Measurements from ENCODE around the gene GABRB2.

DNA sequence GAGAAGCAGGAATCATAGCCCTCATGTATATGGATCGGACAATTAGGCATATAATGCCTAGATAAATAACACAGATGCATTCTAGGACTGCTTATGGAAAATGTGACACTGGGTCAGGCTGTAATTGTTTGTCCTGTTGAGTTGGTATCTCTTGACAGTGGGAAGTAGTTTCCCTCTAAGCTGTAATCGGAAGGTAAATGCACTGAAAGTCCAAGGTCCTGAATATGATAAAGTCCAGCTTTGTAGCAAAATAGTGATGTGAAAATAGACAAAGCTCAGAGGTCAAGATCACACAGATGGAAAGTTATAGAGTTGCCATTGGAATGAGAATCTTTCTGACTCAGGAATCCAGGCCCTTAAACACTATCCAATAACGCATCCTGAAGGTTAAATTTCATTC lies 214.2 kb downstream of the GABRB2 start:
- TF ChIP-seq, protein P1, sequence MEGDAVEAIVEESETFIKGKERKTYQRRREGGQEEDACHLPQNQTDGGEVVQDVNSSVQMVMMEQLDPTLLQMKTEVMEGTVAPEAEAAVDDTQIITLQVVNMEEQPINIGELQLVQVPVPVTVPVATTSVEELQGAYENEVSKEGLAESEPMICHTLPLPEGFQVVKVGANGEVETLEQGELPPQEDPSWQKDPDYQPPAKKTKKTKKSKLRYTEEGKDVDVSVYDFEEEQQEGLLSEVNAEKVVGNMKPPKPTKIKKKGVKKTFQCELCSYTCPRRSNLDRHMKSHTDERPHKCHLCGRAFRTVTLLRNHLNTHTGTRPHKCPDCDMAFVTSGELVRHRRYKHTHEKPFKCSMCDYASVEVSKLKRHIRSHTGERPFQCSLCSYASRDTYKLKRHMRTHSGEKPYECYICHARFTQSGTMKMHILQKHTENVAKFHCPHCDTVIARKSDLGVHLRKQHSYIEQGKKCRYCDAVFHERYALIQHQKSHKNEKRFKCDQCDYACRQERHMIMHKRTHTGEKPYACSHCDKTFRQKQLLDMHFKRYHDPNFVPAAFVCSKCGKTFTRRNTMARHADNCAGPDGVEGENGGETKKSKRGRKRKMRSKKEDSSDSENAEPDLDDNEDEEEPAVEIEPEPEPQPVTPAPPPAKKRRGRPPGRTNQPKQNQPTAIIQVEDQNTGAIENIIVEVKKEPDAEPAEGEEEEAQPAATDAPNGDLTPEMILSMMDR (IDR thresholded peaks at IDR 0.05; ENCODE audit: insufficient read depth, low read length): no peak
- TF ChIP-seq, protein P2, sequence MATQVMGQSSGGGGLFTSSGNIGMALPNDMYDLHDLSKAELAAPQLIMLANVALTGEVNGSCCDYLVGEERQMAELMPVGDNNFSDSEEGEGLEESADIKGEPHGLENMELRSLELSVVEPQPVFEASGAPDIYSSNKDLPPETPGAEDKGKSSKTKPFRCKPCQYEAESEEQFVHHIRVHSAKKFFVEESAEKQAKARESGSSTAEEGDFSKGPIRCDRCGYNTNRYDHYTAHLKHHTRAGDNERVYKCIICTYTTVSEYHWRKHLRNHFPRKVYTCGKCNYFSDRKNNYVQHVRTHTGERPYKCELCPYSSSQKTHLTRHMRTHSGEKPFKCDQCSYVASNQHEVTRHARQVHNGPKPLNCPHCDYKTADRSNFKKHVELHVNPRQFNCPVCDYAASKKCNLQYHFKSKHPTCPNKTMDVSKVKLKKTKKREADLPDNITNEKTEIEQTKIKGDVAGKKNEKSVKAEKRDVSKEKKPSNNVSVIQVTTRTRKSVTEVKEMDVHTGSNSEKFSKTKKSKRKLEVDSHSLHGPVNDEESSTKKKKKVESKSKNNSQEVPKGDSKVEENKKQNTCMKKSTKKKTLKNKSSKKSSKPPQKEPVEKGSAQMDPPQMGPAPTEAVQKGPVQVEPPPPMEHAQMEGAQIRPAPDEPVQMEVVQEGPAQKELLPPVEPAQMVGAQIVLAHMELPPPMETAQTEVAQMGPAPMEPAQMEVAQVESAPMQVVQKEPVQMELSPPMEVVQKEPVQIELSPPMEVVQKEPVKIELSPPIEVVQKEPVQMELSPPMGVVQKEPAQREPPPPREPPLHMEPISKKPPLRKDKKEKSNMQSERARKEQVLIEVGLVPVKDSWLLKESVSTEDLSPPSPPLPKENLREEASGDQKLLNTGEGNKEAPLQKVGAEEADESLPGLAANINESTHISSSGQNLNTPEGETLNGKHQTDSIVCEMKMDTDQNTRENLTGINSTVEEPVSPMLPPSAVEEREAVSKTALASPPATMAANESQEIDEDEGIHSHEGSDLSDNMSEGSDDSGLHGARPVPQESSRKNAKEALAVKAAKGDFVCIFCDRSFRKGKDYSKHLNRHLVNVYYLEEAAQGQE (IDR thresholded peaks at IDR 0.05; ENCODE audit: insufficient replicate concordance, low read depth): no peak
- TF ChIP-seq GABPA (IDR thresholded peaks at IDR 0.05; ENCODE audit: low read depth): no peak
